IPS-20b (cell line): ENCODE data around the gene DBT.
"Not testable (repeated sequence)": the region's sequence is repeated elsewhere in the genome, so short reads cannot be mapped to it uniquely, and the experiment has no call there.

Source experiments
- H3K27ac ChIP-seq: one replicate; pipeline ENCODE4 v1.5.1; 2013; ENCODE audit warnings: low read length
- H3K27me3 ChIP-seq: 2 replicates; pipeline ENCODE4 v1.6.1; 2013; ENCODE audit warnings: mild to moderate bottlenecking, low read length, inconsistent platforms; ENCODE audit not compliant: insufficient read depth
- H3K36me3 ChIP-seq: 2 replicates; pipeline ENCODE4 v1.6.1; 2013; ENCODE audit warnings: low read depth, mild to moderate bottlenecking, inconsistent platforms, low read length, moderate library complexity; ENCODE audit not compliant: insufficient read depth
- H3K4me1 ChIP-seq: 2 replicates; pipeline ENCODE4 v1.6.1; 2013; ENCODE audit warnings: mild to moderate bottlenecking, control low read depth, inconsistent platforms, low read length, moderate library complexity; ENCODE audit not compliant: insufficient read depth
- H3K4me3 ChIP-seq: 2 replicates; pipeline ENCODE4 v1.5.1; 2013; ENCODE audit warnings: mild to moderate bottlenecking, low read length, inconsistent platforms
- H3K9ac ChIP-seq: 2 replicates; pipeline ENCODE4 v1.6.1; 2013; ENCODE audit warnings: low read depth, mild to moderate bottlenecking, inconsistent platforms, low read length, moderate library complexity
- H3K9me3 ChIP-seq: 2 replicates; pipeline ENCODE4 v1.6.1; 2013; ENCODE audit warnings: mild to moderate bottlenecking, low read depth, low read length, inconsistent platforms; ENCODE audit not compliant: insufficient read depth

DBT gene

GRCh38 chr1:100222428-100222827 is 27.2 kb downstream of the DBT start:
- no peaks in the 10 kb centered on the region for H3K27me3 ChIP-seq
- H3K9me3 ChIP-seq: no peaks in the 10 kb centered on the region
- no peak overlapping the region for H3K4me3 ChIP-seq
- no peak overlapping the region for H3K9ac ChIP-seq
- no peak overlapping the region for H3K27ac ChIP-seq
- H3K4me1 ChIP-seq: no peaks in the 10 kb centered on the region
- H3K36me3 ChIP-seq: peaks cover 26% of the 10 kb centered on the region

- Histone ChIP-seq H3K4me3 (no peak overlapping the region), H3K4me1 (no peaks in the 10 kb centered on the region), H3K9ac (no peak overlapping the region), H3K27ac (no peak overlapping the region), H3K36me3 (peaks cover 45% of the 10 kb centered on the region), H3K9me3 (no peaks in the 10 kb centered on the region), H3K27me3 (no peaks in the 10 kb centered on the region)
These were observed 29.8 kb downstream of the DBT start for GRCh38 chr1:100219883-100220282.

GRCh38 chr1:100219457-100219856 is 30.2 kb downstream of the DBT start:
- H3K9me3 ChIP-seq: no peaks in the 10 kb centered on the region
- no peaks in the 10 kb centered on the region for H3K4me1 ChIP-seq
- H3K27me3 ChIP-seq: no peaks in the 10 kb centered on the region

GRCh38 chr1:100217834-100218233 is 31.8 kb downstream of the DBT start:
- no peak overlapping the region for H3K9ac ChIP-seq
- no peak overlapping the region for H3K27ac ChIP-seq
- peaks cover 62% of the 10 kb centered on the region for H3K36me3 ChIP-seq

More at GRCh38 chr1:100219457-100219856, 30.2 kb downstream of the DBT start:
- peaks cover 50% of the 10 kb centered on the region for H3K36me3 ChIP-seq
- H3K27ac ChIP-seq: no peak overlapping the region
- H3K4me3 ChIP-seq: no peak overlapping the region
- no peak overlapping the region for H3K9ac ChIP-seq

GRCh38 chr1:100215101-100215500 is 34.5 kb downstream of the DBT start:
- H3K4me3 ChIP-seq: no peak overlapping the region
- H3K9me3 ChIP-seq: no peaks in the 10 kb centered on the region
- H3K36me3 ChIP-seq: peaks cover 78% of the 10 kb centered on the region
- no peaks in the 10 kb centered on the region for H3K4me1 ChIP-seq
- H3K27me3 ChIP-seq: no peaks in the 10 kb centered on the region
- no peak overlapping the region for H3K27ac ChIP-seq
- no peak overlapping the region for H3K9ac ChIP-seq

More at GRCh38 chr1:100217834-100218233, 31.8 kb downstream of the DBT start:
- Histone ChIP-seq H3K4me1 (no peaks in the 10 kb centered on the region), H3K4me3 (no peak overlapping the region), H3K9me3 (no peaks in the 10 kb centered on the region), H3K27me3 (no peaks in the 10 kb centered on the region)

- Histone ChIP-seq H3K27ac (no peak overlapping the region), H3K4me3 (no peak overlapping the region), H3K9ac (no peak overlapping the region), H3K4me1 (no peaks in the 10 kb centered on the region), H3K27me3 (no peaks in the 10 kb centered on the region), H3K36me3 (peaks cover 81% of the 10 kb centered on the region), H3K9me3 (no peaks in the 10 kb centered on the region)
These were observed 36.5 kb downstream of the DBT start for GRCh38 chr1:100213141-100213540.

- Histone ChIP-seq H3K4me1 (no peaks in the 10 kb centered on the region), H3K9ac (no peak overlapping the region), H3K9me3 (no peaks in the 10 kb centered on the region), H3K27ac (no peak overlapping the region), H3K4me3 (no peak overlapping the region), H3K27me3 (no peaks in the 10 kb centered on the region), H3K36me3 (peaks cover 64% of the 10 kb centered on the region)
These were observed 43.3 kb downstream of the DBT start for GRCh38 chr1:100206301-100206700.

- H3K4me1 ChIP-seq, H3K9me3 ChIP-seq, H3K9ac ChIP-seq, H3K4me3 ChIP-seq, H3K27me3 ChIP-seq, H3K27ac ChIP-seq: not testable (repeated sequence)
- peaks cover 56% of the 10 kb centered on the region for H3K36me3 ChIP-seq
These were observed 44.0 kb downstream of the DBT start for GRCh38 chr1:100205593-100205992.

GRCh38 chr1:100205103-100205502 is 44.5 kb downstream of the DBT start:
- H3K27me3 ChIP-seq, H3K9me3 ChIP-seq: not testable (repeated sequence)
- H3K36me3 ChIP-seq: peaks cover 56% of the 10 kb centered on the region

GRCh38 chr1:100202703-100203102 is 46.9 kb downstream of the DBT start:
- not testable (repeated sequence) for H3K4me3 ChIP-seq, H3K27ac ChIP-seq, H3K9me3 ChIP-seq, H3K9ac ChIP-seq, H3K4me1 ChIP-seq, H3K27me3 ChIP-seq
- H3K36me3 ChIP-seq: peaks cover 64% of the 10 kb centered on the region

More at GRCh38 chr1:100205103-100205502, 44.5 kb downstream of the DBT start:
- not testable (repeated sequence) for H3K9ac ChIP-seq, H3K27ac ChIP-seq, H3K4me3 ChIP-seq, H3K4me1 ChIP-seq

- H3K4me3 ChIP-seq, H3K27ac ChIP-seq, H3K27me3 ChIP-seq, H3K9me3 ChIP-seq, H3K4me1 ChIP-seq, H3K9ac ChIP-seq: not testable (repeated sequence)
- H3K36me3 ChIP-seq: peaks cover 60% of the 10 kb centered on the region
These were observed 49.6 kb downstream of the DBT start for GRCh38 chr1:100200060-100200459.

- Histone ChIP-seq H3K36me3 (peaks cover 62% of the 10 kb centered on the region), H3K27me3 (no peaks in the 10 kb centered on the region), H3K9ac (no peak overlapping the region), H3K27ac (no peak overlapping the region), H3K9me3 (no peaks in the 10 kb centered on the region), H3K4me1 (no peaks in the 10 kb centered on the region), H3K4me3 (no peak overlapping the region)
These were observed 51.0 kb downstream of the DBT start for GRCh38 chr1:100198596-100198995.

- H3K27ac ChIP-seq: no peak overlapping the region
- H3K4me1 ChIP-seq: no peaks in the 10 kb centered on the region
- H3K36me3 ChIP-seq: no peaks in the 10 kb centered on the region
- no peak overlapping the region for H3K4me3 ChIP-seq
- no peaks in the 10 kb centered on the region for H3K27me3 ChIP-seq
- no peak overlapping the region for H3K9ac ChIP-seq
- H3K9me3 ChIP-seq: no peaks in the 10 kb centered on the region
These were observed 61.0 kb downstream of the DBT start for GRCh38 chr1:100188617-100189016.
